IMR-90 (cell line): Measurements from ENCODE around the gene ASAP2. TPM values are rescaled to one million over a fixed set of nuclear protein-coding genes. Genes with fewer than 3 reads are reported as not detected.

ENCODE experiments used
- ATAC-seq: fragments of 200-7000 bp; cut with Tn5 transposase; 2 replicates; pipeline ENCODE4 v1.9.1; 2020; ENCODE audit warnings: low read depth, mild to moderate bottlenecking, moderate library complexity
- BruUV-seq: library from RNA; stranded (reverse); fragments of 400-500 nt; replicated peaks from 2 replicates; lab custom pipeline; 2021; lab: Mats Ljungman, UMichigan
- CTCF ChIA-PET: fragments of 300-600 bp; formaldehyde crosslinking; extraction: SDS; loops from one replicate; lab custom pipeline; 2021; ENCODE audit warnings: antibody characterized with exemption; lab: Yijun Ruan, JAX
- POLR2A ChIA-PET: fragments of 300-600 bp; sonication (Branson Sonifier 250); formaldehyde crosslinking; loops from one replicate; lab custom pipeline; 2022; ENCODE audit warnings: antibody characterized with exemption; ENCODE audit not compliant: unreplicated experiment; lab: Charles Lee
- DNase-seq: peaks from one replicate; pipeline ENCODE4 v3.0.0; 2013
- H2AFZ ChIP-seq: replicated peaks from 2 replicates; pipeline ENCODE3; 2013; ENCODE audit warnings: low read length, mild to moderate bottlenecking; ENCODE audit not compliant: poor library complexity
- H2AK5ac ChIP-seq: 2 replicates; pipeline ENCODE4 v1.6.1; 2013; ENCODE audit warnings: low read depth, low read length, inconsistent platforms
- H2AK9ac ChIP-seq: replicated peaks from 2 replicates; pipeline ENCODE3; 2013; ENCODE audit warnings: mild to moderate bottlenecking, low read depth, low read length, moderate library complexity; ENCODE audit not compliant: poor library complexity
- H2BK120ac ChIP-seq: 2 replicates; pipeline ENCODE4 v1.6.1; 2013; ENCODE audit warnings: low read depth, low read length, inconsistent platforms
- H2BK15ac ChIP-seq: 3 replicates; pipeline ENCODE4 v1.6.1; 2013; ENCODE audit warnings: low read depth, low read length, inconsistent platforms
- H2BK20ac ChIP-seq: 2 replicates; pipeline ENCODE4 v1.6.1; 2013; ENCODE audit warnings: low read depth, mild to moderate bottlenecking, inconsistent platforms, low read length, moderate library complexity
- H2BK5ac ChIP-seq: 2 replicates; pipeline ENCODE4 v1.6.1; 2013; ENCODE audit warnings: mild to moderate bottlenecking, low read depth, low read length, inconsistent platforms; ENCODE audit not compliant: poor library complexity, severe bottlenecking
- H3K14ac ChIP-seq: replicated peaks from 2 replicates; pipeline ENCODE4 v1.6.1; 2013; ENCODE audit warnings: low read depth, low read length, inconsistent platforms
- H3K18ac ChIP-seq: 2 replicates; pipeline ENCODE4 v1.6.1; 2013; ENCODE audit warnings: low read depth, low read length, control low read depth
- H3K23ac ChIP-seq: 2 replicates; pipeline ENCODE4 v1.6.1; 2013; ENCODE audit warnings: low read depth, low read length, inconsistent platforms
- H3K27ac ChIP-seq: 2 replicates; pipeline ENCODE4 v1.5.1; 2013; ENCODE audit warnings: mild to moderate bottlenecking, control low read depth, low read length; ENCODE audit not compliant: insufficient read depth
- H3K27me3 ChIP-seq: 2 replicates; pipeline ENCODE4 v1.6.1; 2013; ENCODE audit warnings: low read length; ENCODE audit not compliant: control insufficient read depth, insufficient read depth
- H3K36me3 ChIP-seq: 2 replicates; pipeline ENCODE4 v1.6.1; 2013; ENCODE audit warnings: low read length, mixed read lengths; ENCODE audit not compliant: control insufficient read depth, insufficient read depth
- H3K4ac ChIP-seq: 2 replicates; pipeline ENCODE4 v1.6.1; 2013; ENCODE audit warnings: low read depth, low read length, inconsistent platforms
- H3K4me1 ChIP-seq: 2 replicates; pipeline ENCODE4 v1.6.1; 2013; ENCODE audit warnings: low read length, mixed read lengths; ENCODE audit not compliant: control insufficient read depth, insufficient read depth
- H3K4me2 ChIP-seq: 2 replicates; pipeline ENCODE4 v1.6.1; 2013; ENCODE audit warnings: low read depth, mild to moderate bottlenecking, control low read depth, low read length, moderate library complexity
- H3K4me3 ChIP-seq: 2 replicates; pipeline ENCODE4 v1.5.1; 2013; ENCODE audit warnings: low read depth, mild to moderate bottlenecking, control low read depth, low read length, moderate library complexity; ENCODE audit not compliant: insufficient read depth
- H3K56ac ChIP-seq: 2 replicates; pipeline ENCODE4 v1.6.1; 2013; ENCODE audit warnings: low read length, inconsistent platforms; ENCODE audit not compliant: insufficient read depth; ENCODE audit errors: extremely low read depth
- H3K79me1 ChIP-seq, 2 experiments: 2 replicates each; pipeline ENCODE4 v1.6.1; 2013; ENCODE audit warnings: low read length in 2 of 2, inconsistent platforms in 1 of 2, low read depth in 1 of 2
- H3K9ac ChIP-seq: 2 replicates; pipeline ENCODE4 v1.6.1; 2013; ENCODE audit warnings: low read depth, low read length, control low read depth
- H3K9me1 ChIP-seq: 2 replicates; pipeline ENCODE4 v1.6.1; 2013; ENCODE audit warnings: low read length, inconsistent platforms; ENCODE audit not compliant: insufficient read depth
- H3K9me3 ChIP-seq: 2 replicates; pipeline ENCODE4 v1.6.1; 2013; ENCODE audit warnings: low read length; ENCODE audit not compliant: control insufficient read depth, insufficient read depth
- H4K20me1 ChIP-seq: 2 replicates; pipeline ENCODE4 v1.6.1; 2013; ENCODE audit warnings: low read length, inconsistent platforms; ENCODE audit not compliant: insufficient read depth
- H4K5ac ChIP-seq: 2 replicates; pipeline ENCODE4 v1.6.1; 2013; ENCODE audit warnings: mild to moderate bottlenecking, low read depth, low read length, control low read depth
- H4K8ac ChIP-seq, 2 experiments: 2 replicates each; pipeline ENCODE4 v1.6.1; 2013; ENCODE audit warnings: low read depth in 2 of 2, low read length in 2 of 2, control low read depth in 1 of 2, inconsistent platforms in 1 of 2
- H4K91ac ChIP-seq: 2 replicates; pipeline ENCODE4 v1.6.1; 2013; ENCODE audit warnings: low read depth, low read length, inconsistent platforms; ENCODE audit not compliant: insufficient read depth
- CEBPB ChIP-seq: IDR thresholded peaks from 2 replicates; pipeline ENCODE4 v1.6.1; 2012; ENCODE audit warnings: low read depth, low read length, improper control_type of control experiment
- CHD1 ChIP-seq: IDR thresholded peaks from 2 replicates; pipeline ENCODE4 v1.6.1; 2012; ENCODE audit warnings: low read depth, low read length, improper control_type of control experiment
- ELK1 ChIP-seq: fragments of 150-350 bp; IDR thresholded peaks from 2 replicates; pipeline ENCODE4 v1.6.1; 2016; ENCODE audit warnings: low read depth, mild to moderate bottlenecking, low read length, moderate library complexity, borderline replicate concordance
- FOS ChIP-seq: fragments of 150-350 bp; IDR thresholded peaks from 2 replicates; pipeline ENCODE4 v1.6.1; 2016; ENCODE audit warnings: low read depth, low read length
- MAFK ChIP-seq: IDR thresholded peaks from 2 replicates; pipeline ENCODE4 v1.6.1; 2012; ENCODE audit warnings: low read depth, low read length, improper control_type of control experiment
- MAZ ChIP-seq: IDR thresholded peaks from 2 replicates; pipeline ENCODE4 v1.6.1; 2012; ENCODE audit warnings: low read depth, mild to moderate bottlenecking, low read length, improper control_type of control experiment, moderate library complexity, borderline replicate concordance
- NFE2L2 ChIP-seq: fragments of 150-350 bp; IDR thresholded peaks from 2 replicates; pipeline ENCODE4 v1.6.1; 2016; ENCODE audit warnings: low read depth, mild to moderate bottlenecking, low read length
- POLR2A ChIP-seq: IDR thresholded peaks from 2 replicates; pipeline ENCODE4 v1.6.1; 2012; ENCODE audit warnings: mild to moderate bottlenecking, low read depth, low read length
- RCOR1 ChIP-seq: IDR thresholded peaks from 2 replicates; pipeline ENCODE4 v1.6.1; 2012; ENCODE audit warnings: mild to moderate bottlenecking, low read length, improper control_type of control experiment; ENCODE audit not compliant: insufficient replicate concordance
- RFX5 ChIP-seq: IDR thresholded peaks from 2 replicates; pipeline ENCODE4 v1.8.0; 2012; ENCODE audit warnings: low read depth, mild to moderate bottlenecking, low read length, moderate library complexity
- SMC3 ChIP-seq: fragments of 150-350 bp; IDR thresholded peaks from 2 replicates; pipeline ENCODE4 v1.6.1; 2016; ENCODE audit warnings: low read depth, mild to moderate bottlenecking, antibody characterized with exemption, low read length, moderate library complexity
- USF2 ChIP-seq: fragments of 150-350 bp; IDR thresholded peaks from 2 replicates; pipeline ENCODE4 v1.6.1; 2017; ENCODE audit warnings: mild to moderate bottlenecking, antibody characterized with exemption, low read length, low read depth
- WGBS, 2 experiments: methylation state at CpG; one replicate each; pipeline versions ENCODE4 v1.1.5 to v1.1.7; 2013; ENCODE audit warnings: missing lambda C conversion rate in 2 of 2; ENCODE audit not compliant: insufficient read length in 1 of 2; ENCODE audit errors: extremely low coverage in 2 of 2; 5-methylcytosine and 5-hydroxymethylcytosine counted together
- dilution Hi-C: fragments of 300-500 bp; cut with HindIII; formaldehyde crosslinking; loops from one replicate; pipeline ENCODE4 v1.14.3; 2018; ENCODE audit warnings: low sequenced_read_pairs; ENCODE audit not compliant: unreplicated experiment
- in situ Hi-C: fragments of 300-500 bp; cut with MboI; formaldehyde crosslinking; loops from 3 replicates; pipeline ENCODE4 v1.14.3; 2019; ENCODE audit warnings: low sequenced_read_pairs, inconsistent platforms, mixed read lengths
- intact Hi-C: fragments of 100-400 bp; cut with micrococcal nuclease; formaldehyde crosslinking; loops from 2 replicates; pipeline ENCODE4 v1.10.0; 2022
- polyA plus RNA-seq, 3 experiments: library from polyadenylated mRNA; depleted of rRNA; stranded (reverse); fragments of >200 nt; gene quantifications; 2 replicates each; pipeline ENCODE4 v1.2.3, GENCODE V29; 2012; ENCODE audit warnings: low replicate concordance in 1 of 3
- total RNA-seq: library from RNA; depleted of rRNA; stranded (reverse); fragments of >200 nt; gene quantifications from 2 replicates; pipeline ENCODE4 v1.2.3, GENCODE V29; 2012
- TF ChIP-seq, protein P1 (sequence below): conservative IDR thresholded peaks from 2 replicates; pipeline ENCODE4 v1.5.1; 2012; ENCODE audit warnings: mild to moderate bottlenecking, low read depth, low read length, improper control_type of control experiment

Gene ASAP2
- total and polyA plus RNA-seq, 2 of the 4 experiments (the other 2 are of a cell fraction) = 19.7 to 28.1 TPM

- ChIA-PET CTCF (interaction anchor here (1.1 to 1.2 kb wide), 2 partner anchors 29 to 51 kb away, joined by 3 to 4 read pairs; partner anchors contain the start of gene ASAP2), POLR2A (interaction anchor here (0.6 kb wide), 1 partner anchor 272 kb away, joined by 8 read pairs; no protein-coding TSS in a partner anchor)
- Histone ChIP-seq H2AFZ (peak overlapping the region; percentile 77), H3K23ac (peak overlapping the region; percentile 95), H2BK15ac (peak overlapping the region; percentile 57), H3K14ac (peak overlapping the region; percentile 83), H3K56ac (peak overlapping the region; percentile 87), H3K9ac (peak overlapping the region; percentile 36), H2BK120ac (peak overlapping the region; percentile 97), H4K20me1 (peaks cover 23% of the 10 kb centered on the region), H3K18ac (peak overlapping the region; percentile 80), H3K4me1 (peaks cover 57% of the 10 kb centered on the region), H3K4me2 (peak overlapping the region; percentile 30), H4K8ac (peak overlapping the region; percentile 89 to 98), H3K4me3 (no peak overlapping the region), H3K27me3 (no peaks in the 10 kb centered on the region), H4K5ac (peak overlapping the region; percentile 77), H2AK9ac (peak overlapping the region; percentile 96), H2BK5ac (peak overlapping the region; percentile 99), H3K9me1 (peaks cover 48% of the 10 kb centered on the region), H2AK5ac (peak overlapping the region; percentile 96), H3K9me3 (no peaks in the 10 kb centered on the region), H3K4ac (peak overlapping the region; percentile 97), H3K27ac (peak overlapping the region; percentile 95), H3K36me3 (no peaks in the 10 kb centered on the region; the same call in 1 of the 2 replicates), H3K79me1 (peaks cover 55 to 91% of the 10 kb centered on the region in 2 experiments), H4K91ac (peak overlapping the region; percentile 98), H2BK20ac (peak overlapping the region; percentile 94)
- dilution Hi-C loops (no loop called here), intact Hi-C loops (loop anchor here (2.0 kb wide), 1 partner anchor 29 kb away; the partner anchor contains the start of gene ASAP2), in situ Hi-C loops (no loop called here)
- DNase-seq = peak; percentile 74
- WGBS, 2 experiments = 19% methylated on average over 8 of the region's 16 CpGs; no CpG with 5 or more reads in 1 of the 2 experiments
- no TSS peak for BruUV-seq
- peak; percentile 58 for ATAC-seq
- TF ChIP-seq RFX5 = no peak
- no peak for TF ChIP-seq FOS
- no peak for TF ChIP-seq NFE2L2
- TF ChIP-seq, protein P1, sequence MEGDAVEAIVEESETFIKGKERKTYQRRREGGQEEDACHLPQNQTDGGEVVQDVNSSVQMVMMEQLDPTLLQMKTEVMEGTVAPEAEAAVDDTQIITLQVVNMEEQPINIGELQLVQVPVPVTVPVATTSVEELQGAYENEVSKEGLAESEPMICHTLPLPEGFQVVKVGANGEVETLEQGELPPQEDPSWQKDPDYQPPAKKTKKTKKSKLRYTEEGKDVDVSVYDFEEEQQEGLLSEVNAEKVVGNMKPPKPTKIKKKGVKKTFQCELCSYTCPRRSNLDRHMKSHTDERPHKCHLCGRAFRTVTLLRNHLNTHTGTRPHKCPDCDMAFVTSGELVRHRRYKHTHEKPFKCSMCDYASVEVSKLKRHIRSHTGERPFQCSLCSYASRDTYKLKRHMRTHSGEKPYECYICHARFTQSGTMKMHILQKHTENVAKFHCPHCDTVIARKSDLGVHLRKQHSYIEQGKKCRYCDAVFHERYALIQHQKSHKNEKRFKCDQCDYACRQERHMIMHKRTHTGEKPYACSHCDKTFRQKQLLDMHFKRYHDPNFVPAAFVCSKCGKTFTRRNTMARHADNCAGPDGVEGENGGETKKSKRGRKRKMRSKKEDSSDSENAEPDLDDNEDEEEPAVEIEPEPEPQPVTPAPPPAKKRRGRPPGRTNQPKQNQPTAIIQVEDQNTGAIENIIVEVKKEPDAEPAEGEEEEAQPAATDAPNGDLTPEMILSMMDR = no peak
- peak; percentile 20; the same call in 1 of the 2 replicates for TF ChIP-seq POLR2A
- no peak for TF ChIP-seq SMC3
- no peak for TF ChIP-seq ELK1
- no peak for TF ChIP-seq CEBPB
- peak; percentile 60; the same call in 1 of the 2 replicates for TF ChIP-seq CHD1
- TF ChIP-seq MAFK = no peak
- TF ChIP-seq USF2 = peak; percentile 77
- TF ChIP-seq MAZ = 0 out of 2 replicates have a peak, but pooled peaks have one; percentile 5
- TF ChIP-seq RCOR1 = no peak
Measured at GRCh38 chr2:9235147-9236044, 28.8 kb downstream of the ASAP2 start.
